GM23338 (cell line): ENCODE data around the gene FCRL3. TPM values are rescaled to one million over a fixed set of nuclear protein-coding genes. Genes with fewer than 3 reads are reported as not detected.

Experiments used
- EZH2 ChIP-seq: fragments of 200-600 bp; sonication (generic); IDR thresholded peaks from one replicate; pipeline ENCODE4 v1.8.0; 2017; ENCODE audit warnings: antibody characterized with exemption, mild to moderate bottlenecking, low read depth; ENCODE audit not compliant: unreplicated experiment
- EZH2phosphoT487 ChIP-seq: fragments of 200-600 bp; sonication (generic); IDR thresholded peaks from one replicate; pipeline ENCODE4 v1.8.1; 2018; ENCODE audit warnings: antibody characterized with exemption; ENCODE audit not compliant: unreplicated experiment
- JUNB ChIP-seq: IDR thresholded peaks from one replicate; pipeline ENCODE4 v1.6.1; 2016; ENCODE audit warnings: antibody characterized with exemption; ENCODE audit not compliant: unreplicated experiment
- NANOG ChIP-seq: IDR thresholded peaks from 2 replicates; pipeline ENCODE4 v1.6.1; 2016; ENCODE audit warnings: antibody characterized with exemption, borderline replicate concordance
- POLR2AphosphoS5 ChIP-seq: IDR thresholded peaks from 2 replicates; pipeline ENCODE4 v1.6.1; 2016; ENCODE audit warnings: antibody characterized with exemption, low read depth
- ZNF114 ChIP-seq: fragments of 250-450 bp; sonication (Bioruptor Pico); IDR thresholded peaks from 2 replicates; pipeline ENCODE4 v1.5.0; 2020; ENCODE audit warnings: mild to moderate bottlenecking, moderate library complexity
- ZNF331 ChIP-seq: fragments of 250-450 bp; sonication (Bioruptor Pico); IDR thresholded peaks from 2 replicates; pipeline ENCODE4 v1.5.0; 2020; ENCODE audit warnings: low read depth, mild to moderate bottlenecking, moderate library complexity
- polyA plus RNA-seq: library from polyadenylated mRNA; unstranded; fragments of >200 nt; fragmentation: Nextera tagmentation; extraction: Ambion mirVana; gene quantifications from 2 replicates; pipeline ENCODE4 v1.2.1, GENCODE V29; 2016
- total RNA-seq: library from RNA; depleted of rRNA; stranded (reverse); fragments of >200 nt; shearing (Covaris generic); gene quantifications from 2 replicates; pipeline ENCODE4 v1.2.3, GENCODE V29; 2014; rRNA removed
- TF ChIP-seq, protein P1 (sequence below): IDR thresholded peaks from 2 replicates; pipeline ENCODE4 v1.6.1; 2016; ENCODE audit warnings: antibody characterized with exemption
- TF ChIP-seq, protein P2 (sequence below): IDR thresholded peaks from one replicate; pipeline ENCODE4 v1.6.1; 2018; ENCODE audit warnings: antibody characterized with exemption; ENCODE audit not compliant: unreplicated experiment

FCRL3 gene
- total and polyA plus RNA-seq, 2 experiments from 2014 or later, result not detected

DNA sequence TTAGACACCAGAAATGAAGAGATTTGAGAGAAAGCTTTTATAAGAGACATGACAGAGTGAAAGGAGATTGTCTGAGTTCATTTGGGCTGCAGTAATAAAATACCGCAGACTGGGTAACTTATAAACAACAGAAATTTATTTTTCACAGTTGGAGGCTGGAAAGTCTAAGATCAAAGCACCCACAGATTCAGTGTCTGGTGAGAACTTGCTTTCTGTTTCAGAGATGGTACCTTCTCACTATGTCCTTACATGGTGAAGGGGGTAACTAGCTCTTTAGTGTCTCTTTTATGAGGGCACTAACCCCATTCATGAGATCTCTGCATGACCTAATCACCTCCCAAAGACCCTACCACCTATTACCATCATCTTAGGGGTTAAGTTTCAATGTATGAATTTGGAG is 71.8 kb downstream of the FCRL3 start (continued):
- TF ChIP-seq, protein P1, sequence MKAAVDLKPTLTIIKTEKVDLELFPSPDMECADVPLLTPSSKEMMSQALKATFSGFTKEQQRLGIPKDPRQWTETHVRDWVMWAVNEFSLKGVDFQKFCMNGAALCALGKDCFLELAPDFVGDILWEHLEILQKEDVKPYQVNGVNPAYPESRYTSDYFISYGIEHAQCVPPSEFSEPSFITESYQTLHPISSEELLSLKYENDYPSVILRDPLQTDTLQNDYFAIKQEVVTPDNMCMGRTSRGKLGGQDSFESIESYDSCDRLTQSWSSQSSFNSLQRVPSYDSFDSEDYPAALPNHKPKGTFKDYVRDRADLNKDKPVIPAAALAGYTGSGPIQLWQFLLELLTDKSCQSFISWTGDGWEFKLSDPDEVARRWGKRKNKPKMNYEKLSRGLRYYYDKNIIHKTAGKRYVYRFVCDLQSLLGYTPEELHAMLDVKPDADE, result no peak
- TF ChIP-seq, protein P2, sequence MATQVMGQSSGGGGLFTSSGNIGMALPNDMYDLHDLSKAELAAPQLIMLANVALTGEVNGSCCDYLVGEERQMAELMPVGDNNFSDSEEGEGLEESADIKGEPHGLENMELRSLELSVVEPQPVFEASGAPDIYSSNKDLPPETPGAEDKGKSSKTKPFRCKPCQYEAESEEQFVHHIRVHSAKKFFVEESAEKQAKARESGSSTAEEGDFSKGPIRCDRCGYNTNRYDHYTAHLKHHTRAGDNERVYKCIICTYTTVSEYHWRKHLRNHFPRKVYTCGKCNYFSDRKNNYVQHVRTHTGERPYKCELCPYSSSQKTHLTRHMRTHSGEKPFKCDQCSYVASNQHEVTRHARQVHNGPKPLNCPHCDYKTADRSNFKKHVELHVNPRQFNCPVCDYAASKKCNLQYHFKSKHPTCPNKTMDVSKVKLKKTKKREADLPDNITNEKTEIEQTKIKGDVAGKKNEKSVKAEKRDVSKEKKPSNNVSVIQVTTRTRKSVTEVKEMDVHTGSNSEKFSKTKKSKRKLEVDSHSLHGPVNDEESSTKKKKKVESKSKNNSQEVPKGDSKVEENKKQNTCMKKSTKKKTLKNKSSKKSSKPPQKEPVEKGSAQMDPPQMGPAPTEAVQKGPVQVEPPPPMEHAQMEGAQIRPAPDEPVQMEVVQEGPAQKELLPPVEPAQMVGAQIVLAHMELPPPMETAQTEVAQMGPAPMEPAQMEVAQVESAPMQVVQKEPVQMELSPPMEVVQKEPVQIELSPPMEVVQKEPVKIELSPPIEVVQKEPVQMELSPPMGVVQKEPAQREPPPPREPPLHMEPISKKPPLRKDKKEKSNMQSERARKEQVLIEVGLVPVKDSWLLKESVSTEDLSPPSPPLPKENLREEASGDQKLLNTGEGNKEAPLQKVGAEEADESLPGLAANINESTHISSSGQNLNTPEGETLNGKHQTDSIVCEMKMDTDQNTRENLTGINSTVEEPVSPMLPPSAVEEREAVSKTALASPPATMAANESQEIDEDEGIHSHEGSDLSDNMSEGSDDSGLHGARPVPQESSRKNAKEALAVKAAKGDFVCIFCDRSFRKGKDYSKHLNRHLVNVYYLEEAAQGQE, result no peak
- TF ChIP-seq ZNF114 (CRISPR knock-in tag) (no peak), EZH2phosphoT487 (no peak), ZNF331 (no peak), EZH2 (no peak), NANOG (no peak), POLR2AphosphoS5 (no peak), JUNB (no peak)

Other genes starting within 250 kb of the FCRL3 start
- gene FCRL5, start 148.3 kb downstream of the FCRL3 start, total RNA-seq, result 2.8 and 3.1 TPM in 2 replicates
- 0.54 and 0.79 TPM in 2 replicates for gene FCRL5, start 148.3 kb downstream of the FCRL3 start, polyA plus RNA-seq
- gene FCRL4, start 102.7 kb downstream of the FCRL3 start, total RNA-seq, result not detected in 2 replicates
- gene FCRL4, start 102.7 kb downstream of the FCRL3 start, polyA plus RNA-seq, result not detected in 2 replicates
- gene FCRL2, start 76.4 kb upstream of the FCRL3 start, total RNA-seq, result not detected in 2 replicates
- gene FCRL2, start 76.4 kb upstream of the FCRL3 start, polyA plus RNA-seq, result not detected in 2 replicates
- not detected in 2 replicates for gene FCRL1, start 119.4 kb upstream of the FCRL3 start, total RNA-seq
- not detected in 2 replicates for gene FCRL1, start 119.4 kb upstream of the FCRL3 start, polyA plus RNA-seq
- gene CD5L, start 141.0 kb upstream of the FCRL3 start, total RNA-seq, result not detected in 2 replicates
- gene CD5L, start 141.0 kb upstream of the FCRL3 start, polyA plus RNA-seq, result not detected in 2 replicates